ENCODE data around the gene RASSF4. TPM values are rescaled to one million over a fixed set of nuclear protein-coding genes. Genes with fewer than 3 reads are reported as not detected.

The RASSF4 gene
- total and polyA plus RNA-seq, 9 of the 15 experiments (the other 6 are each of a cell fraction or from before 2014, with no cell fraction given), result 0.01 to 0.62 (median 0.11) TPM; not detected in 3

DNA sequence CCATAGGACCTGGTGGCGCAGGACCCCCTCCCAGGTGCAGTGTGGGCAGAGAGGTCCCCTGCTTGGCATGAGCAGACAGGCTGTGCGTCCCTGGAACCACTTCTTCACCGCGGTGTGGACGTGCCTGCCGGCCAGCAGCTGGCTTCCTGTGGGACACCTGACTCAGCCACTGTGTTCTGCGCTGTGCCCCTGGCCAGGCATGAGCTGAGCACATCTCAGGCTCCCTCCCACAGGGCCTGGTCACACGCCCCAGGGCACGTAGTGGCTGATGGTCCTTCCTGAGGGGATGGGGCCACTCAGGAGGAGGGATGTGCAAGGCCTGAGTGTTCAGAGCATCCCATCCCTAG is 22.5 kb downstream of the RASSF4 start (continued):
- TF ChIP-seq TEAD4 (IDR thresholded peaks at IDR 0.05; ENCODE audit: low read length), result no peak
- TF ChIP-seq TEAD4 (CRISPR knock-in tag; IDR thresholded peaks at IDR 0.05; ENCODE audit: borderline replicate concordance), result no peak
- TF ChIP-seq, protein P1, sequence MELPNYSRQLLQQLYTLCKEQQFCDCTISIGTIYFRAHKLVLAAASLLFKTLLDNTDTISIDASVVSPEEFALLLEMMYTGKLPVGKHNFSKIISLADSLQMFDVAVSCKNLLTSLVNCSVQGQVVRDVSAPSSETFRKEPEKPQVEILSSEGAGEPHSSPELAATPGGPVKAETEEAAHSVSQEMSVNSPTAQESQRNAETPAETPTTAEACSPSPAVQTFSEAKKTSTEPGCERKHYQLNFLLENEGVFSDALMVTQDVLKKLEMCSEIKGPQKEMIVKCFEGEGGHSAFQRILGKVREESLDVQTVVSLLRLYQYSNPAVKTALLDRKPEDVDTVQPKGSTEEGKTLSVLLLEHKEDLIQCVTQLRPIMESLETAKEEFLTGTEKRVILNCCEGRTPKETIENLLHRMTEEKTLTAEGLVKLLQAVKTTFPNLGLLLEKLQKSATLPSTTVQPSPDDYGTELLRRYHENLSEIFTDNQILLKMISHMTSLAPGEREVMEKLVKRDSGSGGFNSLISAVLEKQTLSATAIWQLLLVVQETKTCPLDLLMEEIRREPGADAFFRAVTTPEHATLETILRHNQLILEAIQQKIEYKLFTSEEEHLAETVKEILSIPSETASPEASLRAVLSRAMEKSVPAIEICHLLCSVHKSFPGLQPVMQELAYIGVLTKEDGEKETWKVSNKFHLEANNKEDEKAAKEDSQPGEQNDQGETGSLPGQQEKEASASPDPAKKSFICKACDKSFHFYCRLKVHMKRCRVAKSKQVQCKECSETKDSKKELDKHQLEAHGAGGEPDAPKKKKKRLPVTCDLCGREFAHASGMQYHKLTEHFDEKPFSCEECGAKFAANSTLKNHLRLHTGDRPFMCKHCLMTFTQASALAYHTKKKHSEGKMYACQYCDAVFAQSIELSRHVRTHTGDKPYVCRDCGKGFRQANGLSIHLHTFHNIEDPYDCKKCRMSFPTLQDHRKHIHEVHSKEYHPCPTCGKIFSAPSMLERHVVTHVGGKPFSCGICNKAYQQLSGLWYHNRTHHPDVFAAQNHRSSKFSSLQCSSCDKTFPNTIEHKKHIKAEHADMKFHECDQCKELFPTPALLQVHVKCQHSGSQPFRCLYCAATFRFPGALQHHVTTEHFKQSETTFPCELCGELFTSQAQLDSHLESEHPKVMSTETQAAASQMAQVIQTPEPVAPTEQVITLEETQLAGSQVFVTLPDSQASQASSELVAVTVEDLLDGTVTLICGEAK (IDR thresholded peaks at IDR 0.05), result no peak
- TF ChIP-seq, protein P1 (CRISPR knock-in tag; IDR thresholded peaks at IDR 0.05), result no peak
- TF ChIP-seq, protein P2, sequence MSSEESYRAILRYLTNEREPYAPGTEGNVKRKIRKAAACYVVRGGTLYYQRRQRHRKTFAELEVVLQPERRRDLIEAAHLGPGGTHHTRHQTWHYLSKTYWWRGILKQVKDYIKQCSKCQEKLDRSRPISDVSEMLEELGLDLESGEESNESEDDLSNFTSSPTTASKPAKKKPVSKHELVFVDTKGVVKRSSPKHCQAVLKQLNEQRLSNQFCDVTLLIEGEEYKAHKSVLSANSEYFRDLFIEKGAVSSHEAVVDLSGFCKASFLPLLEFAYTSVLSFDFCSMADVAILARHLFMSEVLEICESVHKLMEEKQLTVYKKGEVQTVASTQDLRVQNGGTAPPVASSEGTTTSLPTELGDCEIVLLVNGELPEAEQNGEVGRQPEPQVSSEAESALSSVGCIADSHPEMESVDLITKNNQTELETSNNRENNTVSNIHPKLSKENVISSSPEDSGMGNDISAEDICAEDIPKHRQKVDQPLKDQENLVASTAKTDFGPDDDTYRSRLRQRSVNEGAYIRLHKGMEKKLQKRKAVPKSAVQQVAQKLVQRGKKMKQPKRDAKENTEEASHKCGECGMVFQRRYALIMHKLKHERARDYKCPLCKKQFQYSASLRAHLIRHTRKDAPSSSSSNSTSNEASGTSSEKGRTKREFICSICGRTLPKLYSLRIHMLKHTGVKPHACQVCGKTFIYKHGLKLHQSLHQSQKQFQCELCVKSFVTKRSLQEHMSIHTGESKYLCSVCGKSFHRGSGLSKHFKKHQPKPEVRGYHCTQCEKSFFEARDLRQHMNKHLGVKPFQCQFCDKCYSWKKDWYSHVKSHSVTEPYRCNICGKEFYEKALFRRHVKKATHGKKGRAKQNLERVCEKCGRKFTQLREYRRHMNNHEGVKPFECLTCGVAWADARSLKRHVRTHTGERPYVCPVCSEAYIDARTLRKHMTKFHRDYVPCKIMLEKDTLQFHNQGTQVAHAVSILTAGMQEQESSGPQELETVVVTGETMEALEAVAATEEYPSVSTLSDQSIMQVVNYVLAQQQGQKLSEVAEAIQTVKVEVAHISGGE (CRISPR knock-in tag; IDR thresholded peaks at IDR 0.05), result no peak
- TF ChIP-seq, protein P3, sequence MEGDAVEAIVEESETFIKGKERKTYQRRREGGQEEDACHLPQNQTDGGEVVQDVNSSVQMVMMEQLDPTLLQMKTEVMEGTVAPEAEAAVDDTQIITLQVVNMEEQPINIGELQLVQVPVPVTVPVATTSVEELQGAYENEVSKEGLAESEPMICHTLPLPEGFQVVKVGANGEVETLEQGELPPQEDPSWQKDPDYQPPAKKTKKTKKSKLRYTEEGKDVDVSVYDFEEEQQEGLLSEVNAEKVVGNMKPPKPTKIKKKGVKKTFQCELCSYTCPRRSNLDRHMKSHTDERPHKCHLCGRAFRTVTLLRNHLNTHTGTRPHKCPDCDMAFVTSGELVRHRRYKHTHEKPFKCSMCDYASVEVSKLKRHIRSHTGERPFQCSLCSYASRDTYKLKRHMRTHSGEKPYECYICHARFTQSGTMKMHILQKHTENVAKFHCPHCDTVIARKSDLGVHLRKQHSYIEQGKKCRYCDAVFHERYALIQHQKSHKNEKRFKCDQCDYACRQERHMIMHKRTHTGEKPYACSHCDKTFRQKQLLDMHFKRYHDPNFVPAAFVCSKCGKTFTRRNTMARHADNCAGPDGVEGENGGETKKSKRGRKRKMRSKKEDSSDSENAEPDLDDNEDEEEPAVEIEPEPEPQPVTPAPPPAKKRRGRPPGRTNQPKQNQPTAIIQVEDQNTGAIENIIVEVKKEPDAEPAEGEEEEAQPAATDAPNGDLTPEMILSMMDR (IDR thresholded peaks at IDR 0.05 in 2 of 3, conservative IDR thresholded peaks at IDR 0.05 in 1 of 3; ENCODE audit: insufficient read depth in 2 of 3, low read depth in 1 of 3, low read length in 3 of 3), result no peak
- TF ChIP-seq, protein P4, sequence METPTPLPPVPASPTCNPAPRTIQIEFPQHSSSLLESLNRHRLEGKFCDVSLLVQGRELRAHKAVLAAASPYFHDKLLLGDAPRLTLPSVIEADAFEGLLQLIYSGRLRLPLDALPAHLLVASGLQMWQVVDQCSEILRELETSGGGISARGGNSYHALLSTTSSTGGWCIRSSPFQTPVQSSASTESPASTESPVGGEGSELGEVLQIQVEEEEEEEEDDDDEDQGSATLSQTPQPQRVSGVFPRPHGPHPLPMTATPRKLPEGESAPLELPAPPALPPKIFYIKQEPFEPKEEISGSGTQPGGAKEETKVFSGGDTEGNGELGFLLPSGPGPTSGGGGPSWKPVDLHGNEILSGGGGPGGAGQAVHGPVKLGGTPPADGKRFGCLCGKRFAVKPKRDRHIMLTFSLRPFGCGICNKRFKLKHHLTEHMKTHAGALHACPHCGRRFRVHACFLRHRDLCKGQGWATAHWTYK (CRISPR knock-in tag; IDR thresholded peaks at IDR 0.05), result no peak
- no peak for TF ChIP-seq NELFE (IDR thresholded peaks at IDR 0.05; ENCODE audit: insufficient read depth, insufficient read length)
